ENCODE measurements around the gene IRX5. TPM values are rescaled to one million over a fixed set of nuclear protein-coding genes. Genes with fewer than 3 reads are reported as not detected.

IRX5 gene
- total and polyA plus RNA-seq, 2 of the 8 experiments (the other 6 are each of a cell fraction or from before 2014, with no cell fraction given) = 0.48 to 0.56 TPM

- Histone ChIP-seq H3K18ac (ENCODE audit: extremely low read depth, low read length) (no peak overlapping the region), H3K27ac (ENCODE audit: low read depth, low read length) (no peak overlapping the region), H3K79me1 (ENCODE audit: low read depth, low read length) (no peaks in the 10 kb centered on the region), H2AK5ac (ENCODE audit: low read depth, low read length) (no peak overlapping the region), H3K4me3 (ENCODE audit: extremely low read depth in 1 of 4, insufficient read depth in 2 of 4, low read depth in 3 of 4, low read length in 4 of 4) (no peak overlapping the region), H3K14ac (ENCODE audit: insufficient read length) (no peak overlapping the region), H4K20me1 (replicated peaks in 1 of 2; ENCODE audit: control insufficient read depth in 1 of 2, insufficient read depth in 2 of 2, low read length in 2 of 2) (no peaks in the 10 kb centered on the region), H3K9me3 (ENCODE audit: insufficient read depth in 2 of 2, low read depth in 1 of 2, low read length in 1 of 2) (no peaks in the 10 kb centered on the region), H3K79me2 (ENCODE audit: control insufficient read depth in 1 of 2, insufficient read depth in 2 of 2, low read length in 2 of 2) (no peaks in the 10 kb centered on the region), H3K56ac (replicated peaks; ENCODE audit: insufficient read length, low read depth, low read length) (no peak overlapping the region), H2BK12ac (ENCODE audit: low read depth, low read length) (no peak overlapping the region), H3K9ac (replicated peaks in 1 of 4; ENCODE audit: extremely low read depth in 1 of 4, low read depth in 3 of 4, low read length in 3 of 4) (no peak overlapping the region), H3K23me2 (ENCODE audit: low read depth, low read length) (no peaks in the 10 kb centered on the region), H2AFZ (ENCODE audit: low read length) (no peak overlapping the region), H3K36me3 (ENCODE audit: control insufficient read depth in 2 of 4, insufficient read depth in 4 of 4, low read length in 3 of 4) (no peaks in the 10 kb centered on the region), H4K8ac (ENCODE audit: extremely low read depth, insufficient read depth, low read length) (no peak overlapping the region), H4K91ac (replicated peaks; ENCODE audit: insufficient read length, low read length) (no peak overlapping the region), H2BK5ac (ENCODE audit: low read depth, low read length) (no peak overlapping the region), H2BK15ac (ENCODE audit: low read length) (no peak overlapping the region), H4K5ac (ENCODE audit: insufficient read length, low read depth, low read length) (no peak overlapping the region), H3K23ac (ENCODE audit: insufficient read length) (no peak overlapping the region), H3K4me2 (ENCODE audit: insufficient read depth in 1 of 2, low read depth in 2 of 2, low read length in 2 of 2) (no peak overlapping the region), H3K27me3 (replicated peaks in 1 of 4; ENCODE audit: control insufficient read depth in 3 of 4, extremely low read depth in 1 of 4, insufficient read depth in 3 of 4, low read length in 3 of 4) (no peaks in the 10 kb centered on the region), H2BK120ac (replicated peaks; ENCODE audit: low read depth, low read length) (no peak overlapping the region), H2BK20ac (ENCODE audit: low read length) (no peak overlapping the region), H3K4ac (replicated peaks; ENCODE audit: insufficient read length, low read depth, low read length) (no peak overlapping the region), H3K4me1 (replicated peaks in 1 of 4; ENCODE audit: control insufficient read depth in 3 of 4, insufficient read depth in 4 of 4, low read length in 3 of 4) (no peaks in the 10 kb centered on the region)
- CTCF ChIA-PET (ENCODE audit: partially characterized antibody) = interaction anchor here (1.3 kb wide), 1 partner anchor 22 kb away, joined by 3 read pairs; no protein-coding TSS in a partner anchor
- FAIRE-seq = no peak
- POLR2A ChIA-PET (ENCODE audit: partially characterized antibody) = no interaction called here
- 93% methylated on average over 4 of the region's 4 CpGs; no CpG with 5 or more reads in 1 of the 2 experiments for WGBS, 2 experiments (ENCODE audit: extremely low coverage in 1 of 2, insufficient coverage in 1 of 2, insufficient read length in 1 of 2, insufficient replicate concordance in 2 of 2, low coverage in 1 of 2, low lambda C conversion rate in 2 of 2, missing lambda C conversion rate in 1 of 2)
- DNase-seq (ENCODE audit: low read depth in 1 of 2, low spot score in 2 of 2) = no peak
- no peak for TF ChIP-seq SP2 (IDR thresholded peaks at IDR 0.05; ENCODE audit: low read length)
- no peak for TF ChIP-seq TAF1 (IDR thresholded peaks at IDR 0.05; ENCODE audit: low read depth, low read length)
Measured at GRCh38 chr16:54890381-54890780, 40.3 kb upstream of the IRX5 start.

Measured in H1 (cell line).